Measurements from ENCODE around the gene CASR.

The CASR gene

GRCh38 chr3:122310361-122310760 lies 126.9 kb downstream of the CASR start:
- TF ChIP-seq CTCF (conservative IDR thresholded peaks at IDR 0.05): no peak

GRCh38 chr3:122312826-122313225 lies 129.4 kb downstream of the CASR start:
- H3K27ac ChIP-seq: no peak overlapping the region
- TF ChIP-seq CTCF (conservative IDR thresholded peaks at IDR 0.05): no peak

More at GRCh38 chr3:122310361-122310760, 126.9 kb downstream of the CASR start:
- no peak overlapping the region for H3K27ac ChIP-seq

DNA sequence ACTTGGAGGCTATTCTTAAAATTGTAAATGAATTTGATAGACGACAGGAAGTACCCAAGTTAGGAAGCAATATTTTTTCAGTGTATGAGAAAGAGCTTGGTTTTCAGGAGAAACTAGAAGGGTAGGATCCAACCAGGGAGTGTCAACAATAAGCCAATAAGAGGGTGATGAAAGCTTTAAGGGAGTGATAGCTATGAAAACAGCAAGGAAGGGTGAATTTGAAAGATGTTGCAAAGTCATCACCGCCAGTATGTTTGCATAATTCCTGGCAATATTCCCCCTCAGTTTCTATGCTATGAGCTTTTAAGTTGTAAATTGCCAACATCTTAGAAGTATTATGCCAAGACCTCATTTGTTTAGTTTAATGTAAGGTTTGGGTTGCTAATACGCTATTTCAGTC lies 129.8 kb downstream of the CASR start:
- H3K27ac ChIP-seq: no peak overlapping the region
- no peak for TF ChIP-seq CTCF (conservative IDR thresholded peaks at IDR 0.05)

- H3K27ac ChIP-seq: no peak overlapping the region
These were observed 130.9 kb downstream of the CASR start for GRCh38 chr3:122314228-122314876.

DNA sequence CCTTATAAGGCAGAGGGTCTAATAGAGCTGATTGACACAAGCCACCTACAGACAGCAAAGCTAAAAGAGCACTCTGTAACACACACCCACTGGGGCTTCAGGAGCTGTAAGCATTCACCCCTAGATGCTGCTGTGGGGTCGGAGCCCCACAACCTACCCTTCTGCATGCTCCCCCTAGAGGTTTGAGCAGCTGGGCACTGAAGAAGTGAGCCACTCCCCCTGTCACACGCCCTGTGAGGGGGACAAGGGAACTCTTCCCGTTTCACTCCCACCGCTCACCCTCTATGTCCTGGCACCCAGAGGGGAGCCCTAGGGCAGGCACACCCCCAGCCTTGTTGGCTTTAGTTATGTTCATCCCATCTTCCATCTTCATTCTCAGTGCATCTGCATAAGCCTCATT lies 132.2 kb downstream of the CASR start:
- no peak for TF ChIP-seq CTCF (conservative IDR thresholded peaks at IDR 0.05)
- no peak overlapping the region for H3K27ac ChIP-seq

More at GRCh38 chr3:122314228-122314876, 130.9 kb downstream of the CASR start:
- no peak for TF ChIP-seq CTCF (conservative IDR thresholded peaks at IDR 0.05)

- TF ChIP-seq CTCF (conservative IDR thresholded peaks at IDR 0.05): no peak
These were observed 132.9 kb downstream of the CASR start for GRCh38 chr3:122316368-122316767.

DNA sequence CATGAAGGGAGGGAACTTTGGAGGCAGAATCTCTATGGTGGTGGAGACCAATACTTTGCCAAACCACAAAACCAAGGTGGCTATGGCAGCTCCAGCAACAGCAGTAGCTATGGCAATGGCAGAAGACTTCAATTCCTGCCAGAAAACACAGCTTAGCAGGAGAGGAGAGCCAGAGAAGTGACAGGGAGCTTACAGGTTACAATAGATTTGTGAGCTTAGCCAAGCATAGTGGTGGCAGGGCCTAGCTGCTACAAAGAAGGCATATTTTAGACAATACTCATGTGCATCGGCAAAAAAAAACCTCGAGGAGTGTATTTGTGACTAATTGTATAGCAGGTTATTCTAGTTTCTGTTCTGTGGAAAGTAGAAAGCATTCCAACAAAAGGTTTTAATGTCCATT lies 135.2 kb downstream of the CASR start:
- H3K27ac ChIP-seq: no peak overlapping the region

More at GRCh38 chr3:122316368-122316767, 132.9 kb downstream of the CASR start:
- H3K27ac ChIP-seq: no peak overlapping the region

More for the DNA sequence above, 135.2 kb downstream of the CASR start:
- no peak for TF ChIP-seq CTCF (conservative IDR thresholded peaks at IDR 0.05)

All from VCaP (cell line).